Hippocampal formation (tissue), 2 donors: ENCODE results near the gene ARHGEF1.
A peak's percentile ranks its signal among the peaks of the same experiment; 100 is the strongest.

ENCODE experiments used
- DNase-seq, 2 donors: peaks; one replicate each; lab custom pipeline; 2025; lab: John Stamatoyannopoulos, UW

Gene ARHGEF1, protein sequence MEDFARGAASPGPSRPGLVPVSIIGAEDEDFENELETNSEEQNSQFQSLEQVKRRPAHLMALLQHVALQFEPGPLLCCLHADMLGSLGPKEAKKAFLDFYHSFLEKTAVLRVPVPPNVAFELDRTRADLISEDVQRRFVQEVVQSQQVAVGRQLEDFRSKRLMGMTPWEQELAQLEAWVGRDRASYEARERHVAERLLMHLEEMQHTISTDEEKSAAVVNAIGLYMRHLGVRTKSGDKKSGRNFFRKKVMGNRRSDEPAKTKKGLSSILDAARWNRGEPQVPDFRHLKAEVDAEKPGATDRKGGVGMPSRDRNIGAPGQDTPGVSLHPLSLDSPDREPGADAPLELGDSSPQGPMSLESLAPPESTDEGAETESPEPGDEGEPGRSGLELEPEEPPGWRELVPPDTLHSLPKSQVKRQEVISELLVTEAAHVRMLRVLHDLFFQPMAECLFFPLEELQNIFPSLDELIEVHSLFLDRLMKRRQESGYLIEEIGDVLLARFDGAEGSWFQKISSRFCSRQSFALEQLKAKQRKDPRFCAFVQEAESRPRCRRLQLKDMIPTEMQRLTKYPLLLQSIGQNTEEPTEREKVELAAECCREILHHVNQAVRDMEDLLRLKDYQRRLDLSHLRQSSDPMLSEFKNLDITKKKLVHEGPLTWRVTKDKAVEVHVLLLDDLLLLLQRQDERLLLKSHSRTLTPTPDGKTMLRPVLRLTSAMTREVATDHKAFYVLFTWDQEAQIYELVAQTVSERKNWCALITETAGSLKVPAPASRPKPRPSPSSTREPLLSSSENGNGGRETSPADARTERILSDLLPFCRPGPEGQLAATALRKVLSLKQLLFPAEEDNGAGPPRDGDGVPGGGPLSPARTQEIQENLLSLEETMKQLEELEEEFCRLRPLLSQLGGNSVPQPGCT

DNA sequence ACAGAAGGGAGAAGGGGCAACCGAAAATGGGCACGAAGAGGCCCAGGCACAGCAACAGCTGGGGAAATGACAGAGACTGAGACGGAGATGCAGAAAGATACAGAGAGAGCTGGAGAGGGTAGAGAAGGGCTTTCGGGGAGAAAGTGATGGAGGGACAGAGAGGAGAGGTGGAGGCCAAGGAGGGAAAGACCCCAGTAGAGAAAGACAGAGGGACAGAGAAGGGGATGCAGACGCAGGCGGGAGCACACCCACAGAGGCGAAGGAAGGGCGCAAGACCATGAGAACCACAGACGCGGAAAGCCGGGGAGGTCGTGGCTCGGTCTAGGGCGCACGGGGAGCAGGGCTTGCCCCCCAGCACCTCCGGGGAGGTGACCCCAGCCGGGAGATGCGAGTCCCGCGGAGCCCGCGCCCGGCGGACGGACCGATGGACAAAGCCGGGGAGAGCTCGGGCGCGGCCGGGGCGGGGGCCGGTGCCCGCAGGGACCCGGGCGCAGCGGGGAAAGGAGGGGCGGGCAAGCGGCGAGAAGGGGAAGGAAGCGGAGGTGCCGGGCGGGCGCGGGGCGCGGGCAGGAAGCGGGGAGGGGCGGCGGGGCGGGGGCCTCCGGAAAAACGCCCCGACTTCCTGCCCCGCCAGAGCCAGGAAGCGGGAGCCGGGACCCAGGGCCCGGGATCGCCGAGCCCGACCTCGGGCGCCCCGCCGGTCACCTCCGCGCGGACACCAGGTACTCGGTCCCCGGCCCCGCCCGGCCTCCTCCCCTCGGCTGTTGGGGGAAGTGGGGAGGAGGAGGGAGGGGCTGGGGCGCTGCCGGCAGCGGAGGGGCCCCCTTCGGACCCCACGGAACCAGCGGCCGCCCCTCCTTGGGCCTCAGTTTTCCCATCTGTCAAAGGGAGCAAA is at the start of gene ARHGEF1:
ARHGEF1 (plus strand) TSS at position 617 of the 895 bp plus-strand sequence. CDS start 4,899 bp downstream, outside the sequence.
- DNase-seq = peak in 1 of 2 donors; percentile 15

- DNase-seq = no peak
Observed at GRCh38 chr19:41837981-41838708, 44.8 kb upstream of the ARHGEF1 start.

DNA sequence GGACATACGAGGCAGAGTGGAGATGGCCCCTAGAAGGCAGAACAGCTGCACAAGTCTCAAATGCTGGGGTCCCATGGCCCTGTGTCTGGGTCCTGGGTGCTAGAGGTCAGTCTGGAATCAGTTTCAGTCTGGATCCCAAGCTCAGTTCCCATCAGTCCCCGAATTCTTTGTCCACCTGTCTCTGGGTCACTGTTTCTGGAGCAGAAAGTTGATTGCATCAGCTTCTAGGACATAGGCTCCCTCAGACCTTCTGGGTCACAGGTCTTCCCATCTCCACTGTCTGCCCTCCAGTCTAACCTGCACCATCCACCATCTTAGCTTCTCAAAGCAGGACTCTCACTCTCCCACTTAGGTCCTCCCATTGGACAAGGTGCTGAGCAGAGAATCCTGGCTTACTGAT is 43.8 kb upstream of the ARHGEF1 start:
- DNase-seq = no peak

- no peak for DNase-seq
Observed at GRCh38 chr19:41843371-41843770, 39.6 kb upstream of the ARHGEF1 start.

GRCh38 chr19:41844601-41845000 is 38.4 kb upstream of the ARHGEF1 start, which contains the start of gene LYPD4:
Gene LYPD4, minus strand, starts transcription at chr19:41844683. Its CDS starts 5,398 bp downstream, at chr19:41839285.
- DNase-seq = no peak

- no peak for DNase-seq
Observed at GRCh38 chr19:41845001-41845050, 38.2 kb upstream of the ARHGEF1 start, which contains the start of gene DMRTC2. Gene DMRTC2, plus strand, starts transcription at chr19:41845042. Its CDS starts 2,387 bp downstream, at chr19:41847429.

- DNase-seq = no peak
Observed at GRCh38 chr19:41845051-41845590, 37.9 kb upstream of the ARHGEF1 start.

GRCh38 chr19:41847351-41848105 is 35.5 kb upstream of the ARHGEF1 start:
- no peak for DNase-seq

- no peak for DNase-seq
Observed at GRCh38 chr19:41848666-41849065, 34.3 kb upstream of the ARHGEF1 start.

GRCh38 chr19:41849067-41849466 is 33.9 kb upstream of the ARHGEF1 start:
- no peak for DNase-seq

GRCh38 chr19:41850381-41850780 is 32.6 kb upstream of the ARHGEF1 start:
- no peak for DNase-seq

DNA sequence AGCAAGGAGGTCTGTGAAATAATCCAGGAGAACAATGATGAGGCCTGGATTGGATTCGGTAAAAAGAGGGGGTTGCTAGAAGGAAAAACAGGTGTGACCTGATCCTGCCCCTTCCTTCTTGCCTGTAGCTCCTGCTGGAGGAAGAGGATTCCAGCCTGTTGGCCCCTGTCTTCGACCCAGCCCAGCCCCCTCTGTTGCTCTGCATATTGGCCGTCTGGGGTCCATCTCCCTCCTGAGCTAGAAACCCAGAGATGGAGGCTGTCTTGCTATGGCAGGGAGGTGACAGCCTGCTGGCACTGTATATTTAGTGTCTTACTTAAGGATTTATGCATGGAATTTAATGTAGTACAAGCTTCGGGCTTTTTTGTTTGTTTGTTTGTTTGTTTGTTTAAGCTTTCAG is 31.5 kb upstream of the ARHGEF1 start:
- no peak for DNase-seq

DNA sequence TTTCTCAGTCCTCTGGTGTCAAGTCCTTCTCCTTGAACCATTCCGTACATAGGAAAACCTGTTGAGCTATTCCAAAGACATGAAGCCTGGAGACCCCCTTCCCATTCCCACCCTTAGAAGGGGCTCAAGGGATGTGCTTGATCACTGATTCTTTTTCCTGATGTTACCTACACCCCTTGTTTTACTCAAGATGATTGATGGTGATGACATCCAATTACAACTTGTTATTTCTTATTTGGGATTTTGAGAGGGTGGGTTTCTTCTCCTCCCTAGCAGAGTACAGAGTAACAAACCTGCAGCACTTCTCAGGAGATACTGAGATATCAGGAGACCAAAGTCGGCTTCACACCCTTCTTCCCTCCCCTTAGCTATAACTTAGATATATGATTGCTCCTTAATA is 29.6 kb upstream of the ARHGEF1 start:
- no peak for DNase-seq

- DNase-seq = no peak
Observed at GRCh38 chr19:41853768-41854167, 29.2 kb upstream of the ARHGEF1 start.

DNA sequence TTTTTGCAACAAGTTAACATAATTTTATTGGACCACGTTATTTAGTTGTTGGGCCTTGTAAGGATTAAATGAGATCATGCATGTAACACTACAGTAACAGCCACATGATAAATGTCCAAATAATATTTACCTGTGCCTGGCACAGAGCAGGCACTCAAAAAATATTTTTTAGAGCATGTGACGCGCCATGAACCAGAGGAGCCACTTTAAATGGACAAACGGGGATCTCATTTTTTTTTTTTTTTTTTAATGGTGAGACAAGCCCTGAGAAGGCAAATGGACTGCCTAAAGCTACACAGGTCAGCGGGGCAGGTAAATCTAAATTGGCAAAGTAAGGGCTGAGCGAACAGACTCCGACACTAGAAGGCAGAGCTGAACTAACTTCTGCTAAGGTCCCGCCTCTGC is 23.8 kb upstream of the ARHGEF1 start:
- DNase-seq = no peak

DNA sequence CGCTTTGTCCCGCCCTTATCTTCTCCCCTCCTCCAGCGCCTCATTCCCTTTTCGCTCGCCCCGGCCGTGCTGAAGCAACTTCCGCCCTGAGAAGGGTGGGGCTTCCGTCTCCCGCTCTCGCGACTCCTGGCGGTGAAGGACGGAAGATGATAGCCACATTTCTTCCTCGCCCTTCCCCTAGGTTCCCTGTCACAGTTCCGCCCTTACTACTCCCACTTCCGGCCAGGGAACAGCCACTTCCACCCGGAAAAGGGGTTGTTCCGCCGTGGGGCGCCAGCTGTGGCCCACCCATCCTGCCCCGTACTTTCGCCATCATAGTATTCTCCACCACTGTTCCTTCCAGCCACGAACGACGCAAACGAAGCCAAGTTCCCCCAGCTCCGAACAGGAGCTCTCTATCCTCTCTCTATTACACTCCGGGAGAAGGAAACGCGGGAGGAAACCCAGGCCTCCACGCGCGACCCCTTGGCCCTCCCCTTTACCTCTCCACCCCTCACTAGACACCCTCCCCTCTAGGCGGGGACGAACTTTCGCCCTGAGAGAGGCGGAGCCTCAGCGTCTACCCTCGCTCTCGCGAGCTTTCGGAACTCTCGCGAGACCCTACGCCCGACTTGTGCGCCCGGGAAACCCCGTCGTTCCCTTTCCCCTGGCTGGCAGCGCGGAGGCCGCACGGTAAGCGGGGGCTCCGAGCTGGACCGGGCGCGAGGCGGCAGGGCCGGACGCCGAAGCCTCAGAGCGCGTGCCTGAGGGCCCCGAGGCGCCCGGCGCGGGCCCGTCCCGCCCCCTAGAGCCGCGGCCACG is 23.2 kb upstream of the ARHGEF1 start, which contains the start of gene RPS19:
RPS19 (plus strand) TSS at position 638 of the 801 bp plus-strand sequence. CDS start 520 bp downstream, outside the sequence.
- DNase-seq = peak; percentile 99 to 100

GRCh38 chr19:41860419-41861115 is 22.4 kb upstream of the ARHGEF1 start:
- no peak for DNase-seq

- no peak for DNase-seq
Observed at GRCh38 chr19:41861116-41861768, 21.7 kb upstream of the ARHGEF1 start.
